Smooth muscle cell (in vitro differentiated cells): ENCODE data around the gene CUL3. TPM values are rescaled to one million over a fixed set of nuclear protein-coding genes. Genes with fewer than 3 reads are reported as not detected.
A peak's percentile ranks its signal among the peaks of the same experiment; 100 is the strongest.
"Not testable (repeated sequence)": the region's sequence is repeated elsewhere in the genome, so short reads cannot be mapped to it uniquely, and the experiment has no call there.

Experiments
- DNase-seq: peaks from one replicate; lab custom pipeline; 2025; ENCODE audit not compliant: unreplicated experiment; lab: John Stamatoyannopoulos, UW
- H2AFZ ChIP-seq: fragments of 200-600 bp; sonication (generic); 2 replicates; pipeline ENCODE4 v1.6.0; 2016; ENCODE audit warnings: antibody characterized with exemption, low read depth, mild to moderate bottlenecking
- H3F3A ChIP-seq: fragments of 200-600 bp; sonication (generic); 2 replicates; pipeline ENCODE4 v1.6.0; 2017; ENCODE audit warnings: antibody characterized with exemption, low read depth
- H3K27ac ChIP-seq: fragments of 200-600 bp; sonication (generic); 2 replicates; pipeline ENCODE4 v1.5.1; 2016; ENCODE audit warnings: low read depth, mild to moderate bottlenecking
- H3K27me3 ChIP-seq: fragments of 200-600 bp; sonication (generic); 2 replicates; pipeline ENCODE4 v1.6.1; 2016; ENCODE audit warnings: low read depth, mild to moderate bottlenecking
- H3K36me3 ChIP-seq: fragments of 200-600 bp; sonication (generic); 2 replicates; pipeline ENCODE4 v1.5.1; 2016; ENCODE audit warnings: low read depth
- H3K4me1 ChIP-seq: fragments of 200-600 bp; sonication (generic); 2 replicates; pipeline ENCODE4 v1.5.1; 2016; ENCODE audit warnings: low read depth
- H3K4me2 ChIP-seq: fragments of 200-600 bp; sonication (generic); 2 replicates; pipeline ENCODE4 v1.6.0; 2016; ENCODE audit warnings: mild to moderate bottlenecking
- H3K4me3 ChIP-seq: fragments of 200-600 bp; sonication (generic); 2 replicates; pipeline ENCODE4 v1.5.1; 2016; ENCODE audit warnings: mild to moderate bottlenecking
- H3K79me2 ChIP-seq: fragments of 200-600 bp; sonication (generic); 2 replicates; pipeline ENCODE4 v1.6.0; 2016; ENCODE audit warnings: low read depth, mild to moderate bottlenecking
- H3K9ac ChIP-seq: fragments of 200-600 bp; sonication (generic); 2 replicates; pipeline ENCODE4 v1.6.0; 2016; ENCODE audit warnings: low read depth
- H3K9me3 ChIP-seq: fragments of 200-600 bp; sonication (generic); replicated peaks from 2 replicates; pipeline ENCODE4 v1.5.1; 2016; ENCODE audit warnings: low read depth
- H4K20me1 ChIP-seq: fragments of 200-600 bp; sonication (generic); 2 replicates; pipeline ENCODE4 v1.6.0; 2016; ENCODE audit warnings: low read depth
- WGBS: methylation state at CpG from one replicate; pipeline ENCODE4 v1.1.7; 2016; ENCODE audit warnings: low lambda C conversion rate; 5-methylcytosine and 5-hydroxymethylcytosine counted together
- polyA plus RNA-seq: library from polyadenylated mRNA; unstranded; fragments of >200 nt; fragmentation: Nextera tagmentation; extraction: Ambion mirVana; gene quantifications from 2 replicates; pipeline ENCODE4 v1.2.1, GENCODE V29; 2016
- total RNA-seq: library from RNA; depleted of rRNA; stranded (reverse); fragments of >200 nt; gene quantifications from 2 replicates; pipeline ENCODE4 v1.2.3, GENCODE V29; 2014
- TF ChIP-seq, protein P1 (sequence below): fragments of 200-600 bp; sonication (generic); IDR thresholded peaks from 2 replicates; pipeline ENCODE4 v1.5.1; 2017; ENCODE audit warnings: borderline replicate concordance, mild to moderate bottlenecking, antibody characterized with exemption; ENCODE audit not compliant: insufficient read depth, poor library complexity, severe bottlenecking

Gene CUL3
- total and polyA plus RNA-seq, 2 experiments from 2014 or later = 65.8 to 109 TPM

- H3F3A ChIP-seq = no peaks in the 10 kb centered on the region
- no peak overlapping the region for H2AFZ ChIP-seq
- peaks cover 26% of the 10 kb centered on the region for H3K4me1 ChIP-seq
- H3K27ac ChIP-seq = peak overlapping the region; percentile 54
- DNase-seq = peak; percentile 4
- H4K20me1 ChIP-seq = peaks cover 52% of the 10 kb centered on the region
- H3K4me3 ChIP-seq = peak overlapping the region; percentile 88
- no peaks in the 10 kb centered on the region for H3K9me3 ChIP-seq
- peaks cover 52% of the 10 kb centered on the region for H3K79me2 ChIP-seq
- peak overlapping the region; percentile 76 for H3K9ac ChIP-seq
- TF ChIP-seq, protein P1, sequence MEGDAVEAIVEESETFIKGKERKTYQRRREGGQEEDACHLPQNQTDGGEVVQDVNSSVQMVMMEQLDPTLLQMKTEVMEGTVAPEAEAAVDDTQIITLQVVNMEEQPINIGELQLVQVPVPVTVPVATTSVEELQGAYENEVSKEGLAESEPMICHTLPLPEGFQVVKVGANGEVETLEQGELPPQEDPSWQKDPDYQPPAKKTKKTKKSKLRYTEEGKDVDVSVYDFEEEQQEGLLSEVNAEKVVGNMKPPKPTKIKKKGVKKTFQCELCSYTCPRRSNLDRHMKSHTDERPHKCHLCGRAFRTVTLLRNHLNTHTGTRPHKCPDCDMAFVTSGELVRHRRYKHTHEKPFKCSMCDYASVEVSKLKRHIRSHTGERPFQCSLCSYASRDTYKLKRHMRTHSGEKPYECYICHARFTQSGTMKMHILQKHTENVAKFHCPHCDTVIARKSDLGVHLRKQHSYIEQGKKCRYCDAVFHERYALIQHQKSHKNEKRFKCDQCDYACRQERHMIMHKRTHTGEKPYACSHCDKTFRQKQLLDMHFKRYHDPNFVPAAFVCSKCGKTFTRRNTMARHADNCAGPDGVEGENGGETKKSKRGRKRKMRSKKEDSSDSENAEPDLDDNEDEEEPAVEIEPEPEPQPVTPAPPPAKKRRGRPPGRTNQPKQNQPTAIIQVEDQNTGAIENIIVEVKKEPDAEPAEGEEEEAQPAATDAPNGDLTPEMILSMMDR = no peak
- H3K36me3 ChIP-seq = no peaks in the 10 kb centered on the region
- peak overlapping the region; percentile 93 for H3K4me2 ChIP-seq
- 1% methylated on average over 30 of the region's 50 CpGs for WGBS
- no peaks in the 10 kb centered on the region for H3K27me3 ChIP-seq
These were observed 915 bp downstream of the CUL3 start for GRCh38 chr2:224584111-224584784.

GRCh38 chr2:224583033-224583432 is 2.1 kb downstream of the CUL3 start:
- peak overlapping the region; percentile 54 for H3K27ac ChIP-seq
- H3F3A ChIP-seq, H3K9me3 ChIP-seq, DNase-seq, H2AFZ ChIP-seq, H3K27me3 ChIP-seq, H3K36me3 ChIP-seq: not testable (repeated sequence)
- peak overlapping the region; percentile 76 for H3K9ac ChIP-seq
- H3K4me3 ChIP-seq = peak overlapping the region; percentile 88
- H3K79me2 ChIP-seq = peaks cover 64% of the 10 kb centered on the region
- peak overlapping the region; percentile 93 for H3K4me2 ChIP-seq
- H3K4me1 ChIP-seq = peaks cover 29% of the 10 kb centered on the region
- WGBS = 95% methylated on average over 14 of the region's 14 CpGs
- H4K20me1 ChIP-seq = peaks cover 64% of the 10 kb centered on the region

- H3K36me3 ChIP-seq = no peaks in the 10 kb centered on the region
- H3K27me3 ChIP-seq = no peaks in the 10 kb centered on the region
- WGBS = 91% methylated on average over 12 of the region's 12 CpGs
- no peak overlapping the region for H3K4me2 ChIP-seq
- no peak for DNase-seq
- H4K20me1 ChIP-seq = peaks cover 92% of the 10 kb centered on the region
- H3K4me3 ChIP-seq = no peak overlapping the region
- peaks cover 37% of the 10 kb centered on the region for H3K4me1 ChIP-seq
- H3K79me2 ChIP-seq = peaks cover 92% of the 10 kb centered on the region
- H2AFZ ChIP-seq = no peak overlapping the region
- H3K9me3 ChIP-seq = no peaks in the 10 kb centered on the region
- H3F3A ChIP-seq = no peaks in the 10 kb centered on the region
- no peak overlapping the region for H3K9ac ChIP-seq
- no peak overlapping the region for H3K27ac ChIP-seq
- TF ChIP-seq, protein P1 = no peak
These were observed 4.9 kb downstream of the CUL3 start for GRCh38 chr2:224580248-224580647.

GRCh38 chr2:224579411-224579810 is 5.8 kb downstream of the CUL3 start:
- Histone ChIP-seq H4K20me1 (peaks cover 100% of the 10 kb centered on the region), H3K4me1 (peaks cover 46% of the 10 kb centered on the region), H3K79me2 (peaks cover 100% of the 10 kb centered on the region), H3K9me3 (no peaks in the 10 kb centered on the region), H3F3A (no peaks in the 10 kb centered on the region), H3K36me3 (no peaks in the 10 kb centered on the region), H3K27me3 (no peaks in the 10 kb centered on the region), H3K4me3 (peak overlapping the region; percentile 6), H3K27ac (peak overlapping the region; percentile 27), H3K9ac (no peak overlapping the region), H3K4me2 (peak overlapping the region; percentile 46), H2AFZ (no peak overlapping the region)
- DNase-seq = no peak
- TF ChIP-seq, protein P1 = no peak
- WGBS = 55% methylated on average over 2 of the region's 2 CpGs
